GM11168 (cell line): ENCODE results near the gene CEP104.

Experiments used
- in situ Hi-C: fragments of 300-500 bp; cut with MboI; formaldehyde crosslinking; loops from one replicate; pipeline ENCODE4 v1.12.0; 2022; ENCODE audit warnings: low sequenced_read_pairs; ENCODE audit not compliant: unreplicated experiment

Gene CEP104

GRCh38 chr1:3783651-3784474, 73.1 kb downstream of the CEP104 start:
- in situ Hi-C loops, result no loop called here

DNA sequence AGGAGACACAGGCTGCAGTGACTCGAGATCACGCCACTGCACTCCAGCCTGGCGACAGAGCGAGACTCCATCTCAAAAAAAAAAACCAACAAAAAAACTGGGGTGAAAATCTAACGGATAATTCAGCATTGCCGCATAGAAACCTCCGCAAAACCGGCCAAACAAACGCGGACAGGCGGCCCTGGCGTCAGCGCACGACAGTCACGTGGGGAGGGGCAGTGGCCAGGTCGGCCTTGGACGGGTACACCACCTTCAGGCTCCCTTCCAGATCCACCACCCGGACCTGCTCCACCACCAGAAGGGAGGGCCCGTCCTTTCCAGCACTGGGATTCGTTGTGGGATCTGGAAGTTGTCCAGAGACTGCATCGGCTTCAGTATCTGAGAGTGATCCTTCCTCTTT, 76.1 kb downstream of the CEP104 start:
- in situ Hi-C loops, result no loop called here

DNA sequence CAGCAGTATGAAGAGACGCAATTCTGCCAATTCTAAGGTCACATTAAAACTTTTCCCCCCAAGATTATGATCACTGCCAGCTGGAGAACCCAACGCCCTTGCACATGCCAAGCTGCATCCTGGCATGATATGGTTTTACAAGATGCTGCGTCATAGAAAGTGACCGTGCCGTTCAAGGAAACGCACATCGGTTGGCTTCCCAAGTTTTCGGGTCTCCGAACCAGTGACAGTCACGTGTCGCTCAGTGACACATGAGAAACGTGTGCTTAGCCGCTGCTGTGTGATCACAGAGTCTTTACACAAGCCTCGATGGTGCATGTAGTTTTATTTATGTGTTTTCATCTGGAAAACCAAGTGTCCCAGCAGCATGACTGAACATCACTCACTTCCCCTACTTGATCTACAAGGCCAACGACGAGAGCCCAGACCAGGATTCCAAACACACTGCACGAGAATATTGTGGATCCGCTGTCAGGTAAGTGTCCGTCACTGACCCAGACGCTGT, 77.0 kb downstream of the CEP104 start:
- in situ Hi-C loops, result no loop called here

DNA sequence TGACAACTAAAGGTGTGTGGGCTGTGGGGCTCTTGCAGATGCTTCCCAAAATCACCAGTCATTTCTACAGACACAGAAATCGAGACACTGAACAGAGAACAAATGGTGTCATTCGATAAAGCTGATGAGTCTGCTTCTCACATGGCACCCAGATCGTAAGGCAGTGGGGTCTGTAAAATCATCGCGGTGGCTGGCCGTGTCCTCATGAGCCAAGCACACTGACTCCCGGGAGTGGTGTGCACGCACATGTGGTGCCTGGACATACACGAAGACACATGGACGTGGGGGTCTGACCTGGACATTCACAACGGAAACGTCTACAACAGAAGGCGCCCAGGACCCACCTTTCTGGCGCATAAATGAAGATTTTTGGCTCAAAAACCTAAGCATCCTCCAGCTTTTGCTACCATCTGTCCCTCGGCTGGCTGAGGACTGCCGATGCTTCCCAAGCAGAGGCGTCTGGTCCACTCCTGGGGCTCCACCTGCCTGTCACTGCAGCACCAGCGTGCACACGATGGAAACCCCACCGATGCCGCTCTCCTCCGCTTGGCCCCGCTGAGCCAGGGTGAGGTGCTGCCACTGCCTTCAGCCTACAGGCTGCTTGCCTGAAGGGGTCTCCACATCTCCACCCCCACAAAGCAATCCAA, 77.6 kb downstream of the CEP104 start:
- in situ Hi-C loops, result no loop called here

DNA sequence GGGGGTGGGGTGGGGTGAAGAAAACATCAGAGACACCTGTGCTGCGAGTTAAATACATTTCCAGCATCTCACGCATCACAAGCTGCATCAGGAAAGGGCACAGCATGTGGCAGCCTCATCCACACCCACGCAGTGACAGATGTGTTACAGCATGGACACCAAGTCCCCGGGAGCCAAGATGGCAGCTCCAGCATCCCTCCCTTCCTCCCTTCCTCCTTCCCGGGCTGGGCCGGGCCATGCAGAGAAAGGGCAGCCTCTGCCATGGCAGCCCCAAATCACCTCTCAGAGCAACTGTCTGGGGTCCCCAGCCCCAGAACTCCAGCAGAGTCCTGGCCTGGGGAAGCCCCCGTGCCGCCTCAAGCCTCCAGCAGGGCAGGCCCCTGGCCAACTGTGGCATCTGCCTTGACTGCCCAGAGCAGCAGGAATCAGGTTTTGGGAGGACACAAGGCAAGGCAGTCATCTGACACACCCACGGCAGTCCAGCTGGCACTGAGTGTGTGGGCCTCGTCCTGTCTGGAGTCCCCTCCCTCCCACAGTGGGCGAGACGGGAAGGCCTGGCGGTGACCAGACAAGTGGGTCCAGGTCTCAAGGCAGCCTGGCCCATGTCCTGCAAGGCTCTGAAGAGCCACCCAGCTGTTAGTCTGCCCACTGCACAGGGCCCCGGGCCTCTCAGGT, 78.3 kb downstream of the CEP104 start:
- in situ Hi-C loops, result no loop called here

DNA sequence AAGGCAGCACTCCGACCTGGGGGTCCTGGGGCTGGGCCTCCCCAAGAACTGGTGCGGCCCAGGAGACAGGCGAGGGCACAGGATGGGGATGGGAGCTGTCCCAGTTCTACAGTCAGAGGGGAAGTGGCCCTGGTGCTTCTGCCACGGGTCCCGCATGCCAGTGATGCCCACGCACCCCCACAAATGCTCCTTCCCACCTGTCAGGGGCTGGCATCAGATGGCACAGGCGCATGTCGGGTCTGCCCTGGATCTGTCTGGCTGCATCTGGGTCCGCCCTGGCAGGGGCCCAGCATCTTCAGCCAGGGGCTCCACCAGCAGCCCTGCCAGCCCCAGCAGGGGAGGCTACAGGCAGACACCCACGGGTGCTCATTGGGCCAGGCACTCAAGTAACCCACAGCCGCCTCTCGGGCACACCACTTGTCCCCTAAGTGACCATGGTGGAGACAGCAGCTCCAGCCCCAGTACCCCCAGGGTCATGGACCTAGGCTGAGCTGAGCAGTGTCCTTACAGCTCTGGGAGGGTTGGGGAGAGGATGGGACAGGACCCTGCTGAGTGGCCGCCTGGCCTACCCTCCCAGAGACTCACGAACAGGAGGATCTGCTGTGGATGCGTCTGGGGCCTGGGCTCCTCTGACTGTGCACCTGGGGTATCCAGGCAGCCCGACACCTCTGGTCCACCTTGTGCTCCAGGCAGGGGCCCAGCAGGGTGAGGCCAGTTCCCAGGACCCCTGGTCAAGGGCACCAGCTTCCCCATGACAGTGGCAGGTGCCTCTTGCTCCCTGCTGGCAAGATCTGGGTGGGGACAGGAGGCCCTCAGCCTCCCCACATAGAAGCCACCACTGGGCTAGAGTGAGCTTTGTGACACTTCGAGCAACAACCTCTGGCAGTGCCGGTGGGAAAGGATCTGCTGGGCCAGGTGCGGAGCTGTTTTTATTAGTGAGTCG, 79.1 kb downstream of the CEP104 start:
- in situ Hi-C loops, result no loop called here

- in situ Hi-C loops, result no loop called here
Measured at GRCh38 chr1:3777078-3777547, 79.9 kb downstream of the CEP104 start.

DNA sequence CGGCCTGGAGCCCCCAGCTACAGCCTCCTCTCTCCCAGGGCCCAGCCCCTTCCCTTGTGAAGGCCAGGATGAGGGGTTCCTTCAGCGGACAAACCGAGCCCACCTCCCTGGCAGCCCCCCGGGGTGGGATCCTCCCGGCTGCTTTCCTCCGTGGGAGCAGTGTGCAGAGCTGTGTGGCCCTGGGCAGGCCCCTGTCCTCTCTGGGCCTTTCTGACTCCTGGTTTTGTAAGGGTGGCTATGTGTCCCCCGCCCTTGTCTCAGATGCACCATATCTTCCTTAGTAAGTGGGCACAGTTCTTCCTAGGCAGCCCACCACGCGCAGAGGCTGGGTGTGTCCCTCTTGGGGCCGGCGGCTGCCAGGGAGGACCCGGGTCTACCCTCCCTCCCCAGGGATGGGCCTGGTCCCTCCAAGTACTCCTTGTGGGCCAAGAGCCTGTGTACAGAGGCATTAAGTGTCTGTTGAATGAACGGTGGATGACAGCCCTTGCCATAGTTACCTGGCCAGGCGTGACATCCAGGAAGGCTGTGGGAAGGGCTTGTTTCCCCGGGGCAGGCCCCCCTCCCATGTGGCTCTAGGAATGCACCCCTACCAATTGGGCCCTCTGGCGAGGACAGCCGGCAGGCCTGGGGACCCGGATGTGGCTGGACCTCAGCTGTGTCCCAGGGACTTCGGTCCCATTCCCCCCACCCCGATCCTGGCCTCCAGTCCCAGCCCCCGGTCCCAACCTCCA, 80.6 kb downstream of the CEP104 start:
- in situ Hi-C loops, result no loop called here

DNA sequence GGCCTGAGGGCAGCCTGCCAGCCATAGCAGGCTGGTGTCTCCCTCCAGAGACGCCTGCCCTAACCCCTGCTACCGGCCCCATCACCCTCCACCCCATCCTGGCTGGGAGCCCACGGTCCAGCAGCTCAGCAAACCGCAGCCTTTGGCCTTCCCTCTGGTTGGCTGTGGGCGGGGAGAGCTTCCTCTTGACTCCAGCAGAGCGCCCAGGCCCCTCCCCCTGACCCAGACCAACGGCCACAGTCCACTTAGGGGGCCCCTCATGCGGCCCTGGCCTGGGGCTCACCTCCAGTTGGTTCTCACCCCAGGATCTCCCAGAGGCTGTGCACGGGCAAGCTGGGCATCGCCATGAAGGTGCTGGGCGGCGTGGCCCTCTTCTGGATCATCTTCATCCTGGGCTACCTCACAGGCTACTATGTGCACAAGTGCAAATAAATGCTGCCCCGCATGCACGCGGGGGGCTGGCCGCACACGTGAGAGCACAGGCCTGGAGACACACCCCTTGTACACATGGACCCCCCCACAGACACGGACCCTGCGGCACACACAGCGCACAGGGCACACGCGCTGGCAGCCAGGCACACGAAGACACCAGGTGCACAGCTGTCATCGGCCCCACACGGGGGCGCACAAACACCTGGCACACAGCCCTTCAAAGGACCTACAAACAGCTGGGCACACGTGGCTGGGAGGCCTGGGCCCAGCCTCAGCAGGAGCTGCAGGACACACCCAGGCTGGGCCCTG, 81.4 kb downstream of the CEP104 start:
- in situ Hi-C loops, result no loop called here

DNA sequence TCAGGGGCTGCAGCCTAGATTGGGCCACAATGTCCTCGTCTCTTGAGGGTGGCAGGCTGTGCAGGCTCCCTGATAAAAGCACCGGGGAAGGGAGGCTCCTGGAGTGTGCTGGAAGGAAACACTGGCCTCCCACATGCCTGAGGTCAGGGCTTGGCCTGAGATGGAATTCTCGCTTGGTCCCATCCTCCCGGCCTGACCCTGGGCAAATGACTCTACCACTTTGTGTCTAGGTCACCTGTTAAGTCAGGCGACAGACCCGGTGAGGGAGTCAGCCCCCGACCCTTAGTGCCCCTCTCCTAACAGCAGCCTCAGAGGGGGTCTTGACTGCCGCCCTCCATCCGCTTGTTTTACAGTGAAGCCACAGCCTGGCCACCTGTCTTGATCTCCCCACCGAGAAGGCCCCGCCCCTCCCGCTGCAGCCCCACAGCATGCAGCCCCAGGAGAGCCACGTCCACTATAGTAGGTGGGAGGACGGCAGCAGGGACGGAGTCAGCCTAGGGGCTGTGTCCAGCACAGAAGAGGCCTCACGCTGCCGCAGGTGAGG, 82.0 kb downstream of the CEP104 start:
- in situ Hi-C loops, result no loop called here

- in situ Hi-C loops, result no loop called here
Measured at GRCh38 chr1:3774276-3774945, 82.6 kb downstream of the CEP104 start.

DNA sequence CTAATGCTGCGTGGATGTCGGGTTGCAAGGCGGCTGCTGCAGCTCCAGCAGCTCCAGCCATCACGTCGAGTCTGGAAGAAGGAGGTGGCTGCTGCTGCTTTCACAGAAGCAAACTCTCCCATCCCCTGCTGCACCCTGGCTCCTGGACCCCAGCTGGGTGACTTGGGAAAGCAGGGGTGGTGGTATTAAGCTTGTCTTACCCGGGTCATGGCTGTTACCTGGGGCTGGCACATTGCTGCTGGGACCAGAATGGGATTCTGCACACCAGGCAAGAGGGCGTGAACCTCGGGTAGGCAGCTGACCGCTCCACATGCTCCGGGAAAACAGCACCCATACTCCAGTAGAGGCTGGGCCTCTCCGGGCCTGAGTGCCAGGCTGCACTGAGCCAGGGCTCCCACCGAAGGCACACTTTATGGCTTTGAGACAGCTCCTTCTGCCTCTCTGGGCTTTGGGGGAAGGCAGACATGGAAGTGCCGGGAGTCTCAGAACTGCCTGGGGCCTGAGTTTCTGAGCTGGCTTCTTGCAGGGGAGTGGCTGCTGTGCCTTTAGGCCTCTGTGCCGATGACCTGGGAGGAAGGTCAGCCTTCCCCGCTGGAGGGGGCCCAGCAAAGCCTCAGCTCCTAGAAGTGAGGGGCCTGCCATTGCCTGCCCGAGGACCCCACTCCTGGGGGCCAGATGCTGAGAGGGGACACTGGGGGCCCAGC, 83.3 kb downstream of the CEP104 start:
- in situ Hi-C loops, result no loop called here

- in situ Hi-C loops, result no loop called here
Measured at GRCh38 chr1:3772715-3773571, 84.1 kb downstream of the CEP104 start, which contains the start of gene SMIM1. TSS of gene SMIM1 (plus strand) at chr1:3772749. CDS start at chr1:3775374, 2,625 bp downstream.

DNA sequence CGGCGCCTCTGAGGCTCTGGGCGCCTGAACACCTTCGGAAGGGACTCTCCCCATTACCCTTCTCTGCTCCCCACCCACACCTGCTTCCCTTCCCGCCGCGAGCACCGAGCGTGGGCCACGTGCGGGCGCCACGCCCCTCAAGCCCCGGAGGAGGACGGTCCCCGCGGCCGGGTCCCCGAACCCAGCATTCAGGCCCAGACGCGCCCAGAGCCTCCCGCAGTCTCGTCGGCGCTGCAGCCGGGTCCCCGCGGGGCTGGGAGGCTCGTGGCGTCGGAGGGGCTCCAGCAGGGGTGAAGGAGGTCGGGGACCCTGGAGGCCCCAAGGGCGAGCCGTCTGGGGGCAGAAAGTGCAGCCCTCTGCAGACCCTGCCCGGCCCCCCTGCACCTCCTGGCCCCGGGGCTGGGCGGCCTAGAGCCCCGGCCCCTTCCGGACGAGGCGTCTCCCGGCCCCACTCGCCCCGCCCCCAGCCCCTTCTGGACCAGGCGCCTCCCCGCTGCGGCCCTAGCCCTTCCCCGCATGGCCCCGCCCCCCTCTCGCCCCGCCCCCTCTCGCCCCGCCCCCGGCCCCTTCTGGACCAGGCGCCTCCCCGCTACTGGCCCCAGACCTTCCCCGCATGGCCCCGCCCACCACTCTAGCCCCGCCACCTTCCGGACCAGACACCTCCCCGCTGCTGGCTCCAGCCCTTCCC, 84.8 kb downstream of the CEP104 start:
- in situ Hi-C loops, result no loop called here
